GM18517 (cell line): ENCODE data around the gene ST6GALNAC4.
A peak's percentile ranks its signal among the peaks of the same experiment; 100 is the strongest.

Experiments used
- ATAC-seq: cut with Tn5 transposase; IDR thresholded peaks from one replicate; pipeline ENCODE4 v1.9.1; 2021; ENCODE audit warnings: mild to moderate bottlenecking, moderate library complexity; ENCODE audit not compliant: unreplicated experiment

Gene ST6GALNAC4

GRCh38 chr9:127915801-127916719 is 781 bp downstream of the ST6GALNAC4 start:
- peak; percentile 36 for ATAC-seq

GRCh38 chr9:127915325-127915752 is 1.5 kb downstream of the ST6GALNAC4 start:
- no peak for ATAC-seq

GRCh38 chr9:127913682-127914081 is 3.2 kb downstream of the ST6GALNAC4 start:
- no peak for ATAC-seq

- no peak for ATAC-seq
Measured at GRCh38 chr9:127912882-127913281, 4.0 kb downstream of the ST6GALNAC4 start.

- ATAC-seq: no peak
Measured at GRCh38 chr9:127912296-127912695, 4.5 kb downstream of the ST6GALNAC4 start.

GRCh38 chr9:127910613-127911205 is 6.1 kb downstream of the ST6GALNAC4 start:
- no peak for ATAC-seq

- ATAC-seq: no peak
Measured at GRCh38 chr9:127909839-127910273, 7.0 kb downstream of the ST6GALNAC4 start.

GRCh38 chr9:127908660-127908926 is 8.2 kb downstream of the ST6GALNAC4 start:
- ATAC-seq: no peak

- ATAC-seq: no peak
Measured at GRCh38 chr9:127907867-127908659, 8.8 kb downstream of the ST6GALNAC4 start.

- no peak for ATAC-seq
Measured at GRCh38 chr9:127905788-127906191, 11.1 kb downstream of the ST6GALNAC4 start.

GRCh38 chr9:127905004-127905728 is 11.7 kb downstream of the ST6GALNAC4 start:
- no peak for ATAC-seq

GRCh38 chr9:127904561-127905003 is 12.3 kb downstream of the ST6GALNAC4 start:
- ATAC-seq: no peak

- no peak for ATAC-seq
Measured at GRCh38 chr9:127903557-127904475, 13.0 kb downstream of the ST6GALNAC4 start.

GRCh38 chr9:127899128-127899943 is 17.5 kb downstream of the ST6GALNAC4 start, which contains the start of gene ST6GALNAC6:
TSS of gene ST6GALNAC6 (minus strand) at chr9:127899603. CDS start at chr9:127897981, 1,622 bp downstream.
- no peak for ATAC-seq

- no peak for ATAC-seq
Measured at GRCh38 chr9:127898433-127899127, 18.3 kb downstream of the ST6GALNAC4 start.

- ATAC-seq: no peak
Measured at GRCh38 chr9:127897193-127897692, 19.6 kb downstream of the ST6GALNAC4 start.

- no peak for ATAC-seq
Measured at GRCh38 chr9:127896395-127897192, 20.2 kb downstream of the ST6GALNAC4 start.
